GM12878 (cell line): Measurements from ENCODE around the gene CELF2.

Experiments used
- CBX3 ChIP-seq: fragments of 200-600 bp; sonication (generic); IDR thresholded peaks from 2 replicates; pipeline ENCODE4 v1.6.1; 2016; ENCODE audit warnings: low read depth, borderline replicate concordance
- CEBPB ChIP-seq, 2 experiments: fragments of 150-350 bp in 1 of 2; IDR thresholded peaks; 2 replicates each; pipeline ENCODE4 v1.6.1; 2012 to 2014; ENCODE audit warnings: low read depth in 2 of 2, low read length in 2 of 2, borderline replicate concordance in 1 of 2, inconsistent platforms in 1 of 2
- CTCF ChIP-seq, 3 experiments: IDR thresholded peaks in 2 of 3; conservative IDR thresholded peaks in 1 of 3; 2 replicates each; pipeline ENCODE4 v1.5.1; 2011; ENCODE audit warnings: low read depth in 3 of 3, low read length in 3 of 3, mild to moderate bottlenecking in 3 of 3, control low read depth in 2 of 3, moderate library complexity in 2 of 3, inconsistent platforms in 1 of 3, mixed read lengths in 1 of 3; ENCODE audit not compliant: control insufficient read depth in 2 of 3, insufficient read depth in 1 of 3; ENCODE audit errors: extremely low read depth in 1 of 3
- E2F4 ChIP-seq: IDR thresholded peaks from 2 replicates; pipeline ENCODE4 v1.6.1; 2012; ENCODE audit warnings: low read depth, low read length, improper control_type of control experiment
- EGR1 ChIP-seq, 2 experiments: IDR thresholded peaks; 1 replicate in 1 of 2; 2 replicates in 1 of 2; pipeline ENCODE4 v1.6.1; 2011 to 2012; ENCODE audit warnings: low read depth in 2 of 2, low read length in 2 of 2, borderline replicate concordance in 1 of 2, mild to moderate bottlenecking in 1 of 2, moderate library complexity in 1 of 2
- IKZF2 ChIP-seq, 2 experiments: fragments of 450-650 bp; IDR thresholded peaks; 2 replicates each; pipeline ENCODE4 v1.6.1; 2017; ENCODE audit warnings: mild to moderate bottlenecking in 2 of 2, moderate library complexity in 2 of 2
- POLR2AphosphoS2 ChIP-seq: IDR thresholded peaks from 2 replicates; pipeline ENCODE4 v1.6.1; 2011; ENCODE audit warnings: low read depth, mild to moderate bottlenecking, low read length, improper control_type of control experiment, moderate library complexity
- RAD21 ChIP-seq: IDR thresholded peaks from 2 replicates; pipeline ENCODE4 v1.6.1; 2011; ENCODE audit warnings: mild to moderate bottlenecking, low read depth, low read length, moderate library complexity; ENCODE audit not compliant: insufficient read depth
- SRF ChIP-seq, 2 experiments: IDR thresholded peaks; 2 replicates each; pipeline ENCODE4 v1.6.1; 2011; ENCODE audit warnings: low read depth in 2 of 2, low read length in 2 of 2, mild to moderate bottlenecking in 1 of 2, moderate library complexity in 1 of 2
- USF2 ChIP-seq: IDR thresholded peaks from 2 replicates; pipeline ENCODE4 v1.6.1; 2011; ENCODE audit warnings: low read depth, low read length, improper control_type of control experiment, borderline replicate concordance

GRCh38 chr10:11223507-11224140 lies 206.0 kb downstream of the CELF2 start:
- TF ChIP-seq USF2, result no peak
- no peak for TF ChIP-seq EGR1 (IDR thresholded peaks at IDR 0.05; ENCODE audit: borderline replicate concordance in 1 of 2, low read depth in 2 of 2, low read length in 2 of 2)
- TF ChIP-seq SRF (IDR thresholded peaks at IDR 0.05; ENCODE audit: low read depth in 2 of 2, low read length in 2 of 2), result no peak
- no peak for TF ChIP-seq CTCF (IDR thresholded peaks at IDR 0.05 in 2 of 3, conservative IDR thresholded peaks at IDR 0.05 in 1 of 3; ENCODE audit: control insufficient read depth in 2 of 3, extremely low read depth in 1 of 3, insufficient read depth in 1 of 3, low read depth in 3 of 3, low read length in 3 of 3)
- TF ChIP-seq CEBPB (IDR thresholded peaks at IDR 0.05; ENCODE audit: borderline replicate concordance in 1 of 2, low read depth in 2 of 2, low read length in 2 of 2), result no peak
- TF ChIP-seq IKZF2 (IDR thresholded peaks at IDR 0.05), result no peak
- no peak for TF ChIP-seq E2F4
- no peak for TF ChIP-seq CBX3
- TF ChIP-seq POLR2AphosphoS2, result no peak
- TF ChIP-seq RAD21, result no peak
